Stimulated activated CD4-positive, alpha-beta T cell treated with anti-CD3 and anti-CD28 coated beads, Interleukin-1b, Interleukin-23, amount 100 ng/mL, for 48 hours (primary cell): ENCODE results near the gene PVALB.
"Not testable (repeated sequence)": the region's sequence is repeated elsewhere in the genome, so short reads cannot be mapped to it uniquely, and the experiment has no call there.

Experiments
- DNase-seq: peaks from one replicate; pipeline ENCODE4 v3.0.0-alpha.2; 2020

PVALB gene

DNA sequence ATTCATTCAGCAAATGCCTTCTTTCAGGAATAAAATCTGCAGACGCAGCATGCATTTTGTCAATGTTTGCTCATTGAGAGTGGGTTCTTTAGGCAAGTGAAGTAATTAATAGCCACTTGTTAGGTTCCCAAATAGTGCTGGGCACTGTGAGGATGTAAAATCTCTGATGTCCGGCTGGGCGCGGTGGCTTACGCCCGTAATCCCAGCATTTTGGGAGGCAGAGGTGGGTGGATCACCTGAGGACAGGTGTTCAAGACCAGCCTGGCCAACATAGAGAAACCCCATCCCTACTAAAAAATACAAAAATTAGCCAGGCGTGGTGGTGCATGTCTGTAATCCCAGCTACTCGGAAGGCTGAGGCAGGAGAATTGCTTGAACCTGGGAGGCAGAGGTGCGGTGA, 62.0 kb downstream of the PVALB start:
- DNase-seq = not testable (repeated sequence)

DNA sequence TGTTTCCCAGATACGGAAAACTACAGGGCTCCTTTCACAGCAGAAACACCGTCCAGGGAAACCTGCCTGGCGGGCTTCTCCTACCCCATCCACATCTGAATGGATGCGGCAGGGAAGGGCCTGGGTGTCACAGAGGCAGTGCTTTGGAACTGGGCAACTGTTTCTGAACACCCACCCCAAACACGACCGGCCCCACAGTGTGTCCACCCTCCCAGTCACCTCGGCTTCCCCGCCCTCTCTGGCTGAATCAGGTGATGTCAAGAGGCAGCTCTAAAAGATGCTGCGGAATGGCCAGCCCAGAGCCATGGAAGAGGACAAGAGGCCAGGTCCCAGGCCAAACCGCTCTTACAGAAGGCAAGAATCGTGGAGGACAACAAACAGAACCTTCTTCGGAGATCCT, 62.9 kb downstream of the PVALB start:
- DNase-seq = no peak

GRCh38 chr22:36753120-36753802, 63.6 kb downstream of the PVALB start:
- DNase-seq = no peak
